NCI-H1105 (cell line): ENCODE results near the gene ASIC5.
"Not testable (repeated sequence)": the region's sequence is repeated elsewhere in the genome, so short reads cannot be mapped to it uniquely, and the experiment has no call there.

Experiments
- DNase-seq: peaks from one replicate; lab custom pipeline; 2025; lab: John Stamatoyannopoulos, UW

ASIC5 gene

DNA sequence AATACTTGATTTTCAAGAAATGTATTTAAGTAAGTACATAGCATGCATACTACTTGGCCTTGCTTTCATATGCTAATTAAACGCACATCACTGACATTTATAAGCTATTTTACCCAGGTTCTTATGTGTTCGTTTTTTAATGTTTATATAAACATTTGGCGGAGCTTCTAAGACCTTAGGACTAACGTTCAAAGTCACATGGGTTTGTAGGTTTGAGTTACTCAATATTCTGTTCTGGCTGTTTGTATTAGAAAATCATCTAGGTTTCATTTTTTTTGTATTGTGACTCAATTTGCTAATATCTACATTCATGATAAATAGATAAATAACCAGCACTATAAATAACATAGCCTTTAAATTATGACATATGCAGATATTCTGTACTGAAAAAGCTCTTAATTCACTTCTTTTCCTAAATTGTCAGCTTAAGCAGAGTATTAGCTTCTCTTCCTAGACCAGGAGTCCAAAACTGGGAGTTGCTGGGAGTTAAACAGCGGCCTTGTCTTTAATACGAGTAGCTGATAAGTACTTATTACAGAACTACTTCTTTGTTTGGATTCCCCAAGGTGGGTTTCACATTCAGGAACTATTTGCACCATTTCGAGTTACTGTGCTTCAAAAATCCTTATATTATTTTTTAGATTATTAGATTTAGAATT is 65.3 kb downstream of the ASIC5 start:
- DNase-seq, result no peak

GRCh38 chr4:155799794-155800123 is 66.3 kb downstream of the ASIC5 start:
- no peak for DNase-seq

- no peak for DNase-seq
Measured at GRCh38 chr4:155799116-155799793, 66.8 kb downstream of the ASIC5 start.

- not testable (repeated sequence) for DNase-seq
Measured at GRCh38 chr4:155797581-155797980, 68.5 kb downstream of the ASIC5 start.

DNA sequence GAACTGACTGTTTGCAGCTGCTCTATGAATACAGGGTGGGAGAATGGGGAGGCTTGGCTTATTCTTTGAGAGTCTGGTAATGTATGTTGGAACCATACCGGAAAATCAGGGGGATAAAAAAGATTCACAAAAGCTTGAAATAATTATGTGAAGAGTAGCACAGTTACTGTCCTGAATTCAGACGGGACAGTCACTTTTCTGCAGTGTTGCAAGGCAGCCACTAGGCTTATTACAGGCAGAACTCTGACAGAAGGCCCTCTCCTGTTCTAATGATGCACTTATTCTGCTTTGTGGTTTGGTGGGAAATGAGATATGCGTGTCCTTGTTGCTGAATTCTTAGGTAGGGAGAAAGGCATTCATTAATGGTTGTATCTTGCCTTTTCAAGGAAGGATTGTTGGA is 70.1 kb downstream of the ASIC5 start:
- no peak for DNase-seq

DNA sequence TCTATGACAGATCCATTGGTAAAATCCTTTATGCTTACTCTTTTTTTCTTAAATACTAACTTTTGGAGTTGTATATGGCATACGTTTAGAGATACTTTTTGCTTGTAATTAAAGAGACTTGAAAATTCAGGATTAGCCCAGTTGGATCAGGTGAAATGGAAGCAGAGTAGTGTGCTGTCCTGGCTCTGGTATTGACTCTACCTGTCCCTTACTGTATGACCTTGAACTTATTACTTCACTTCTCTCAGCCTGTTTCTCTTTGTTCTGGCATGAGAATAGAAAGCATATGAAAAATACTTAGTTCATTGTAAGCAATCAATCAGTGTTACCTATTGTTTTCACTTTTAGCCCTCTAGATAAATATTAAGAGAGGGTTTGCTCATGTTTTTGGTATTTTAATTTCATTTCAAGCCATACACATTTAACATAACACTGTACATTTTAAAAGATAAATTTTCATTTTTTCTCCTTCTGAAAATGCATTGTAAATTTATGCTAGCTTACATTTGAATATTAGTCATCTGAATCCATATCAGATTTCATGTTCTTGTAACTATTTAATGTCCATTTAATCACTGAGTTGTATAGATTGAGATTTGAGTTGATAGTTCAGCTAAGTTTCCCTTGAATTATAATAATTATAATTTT is 71.4 kb downstream of the ASIC5 start:
- no peak for DNase-seq

DNA sequence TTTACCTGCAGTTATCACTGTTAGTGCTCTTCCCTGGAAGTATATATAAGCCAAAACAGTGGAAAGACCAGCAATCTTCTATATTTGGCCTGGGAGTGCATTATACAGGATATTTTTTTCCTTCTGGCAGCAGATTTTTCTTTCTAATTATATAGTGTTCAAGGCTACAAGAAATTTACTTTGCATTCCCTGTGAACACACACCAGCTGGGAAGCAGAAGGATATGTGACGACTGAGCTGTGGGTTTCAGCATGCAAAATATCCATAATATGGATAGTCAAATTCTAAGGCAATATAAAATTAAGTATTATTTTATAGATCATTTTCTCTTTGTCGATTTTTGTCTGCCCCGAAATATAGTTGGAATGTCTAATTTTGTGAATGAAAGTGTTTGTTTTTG is 76.1 kb downstream of the ASIC5 start:
- no peak for DNase-seq

- no peak for DNase-seq
Measured at GRCh38 chr4:155789391-155789790, 76.7 kb downstream of the ASIC5 start.

DNA sequence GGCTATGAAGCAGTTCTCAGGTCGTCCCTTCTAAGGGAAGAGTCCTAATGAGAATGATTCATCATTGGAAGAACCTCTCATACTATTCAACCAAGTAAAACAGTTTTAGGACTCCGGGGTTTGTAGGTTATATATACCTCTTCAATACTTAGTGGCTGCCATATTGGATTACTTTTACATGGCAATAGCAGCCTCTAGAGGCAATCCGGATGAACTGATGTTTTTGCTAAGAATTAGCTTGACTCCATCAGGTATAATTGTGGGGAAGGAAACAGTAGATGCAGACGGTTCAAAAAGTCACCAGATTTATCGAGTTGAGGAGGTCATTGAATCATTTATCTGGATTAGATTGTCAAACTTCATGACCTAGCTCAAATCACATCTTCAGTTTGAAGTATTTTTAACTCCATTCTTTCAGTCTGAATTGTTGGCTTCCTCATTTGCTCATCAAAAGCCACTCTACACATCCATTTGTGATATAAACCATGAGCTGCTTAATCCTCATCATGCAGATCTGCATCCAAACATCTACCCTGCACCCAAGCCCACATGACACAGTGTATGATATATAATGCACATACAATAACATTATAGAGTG is 78.9 kb downstream of the ASIC5 start:
- DNase-seq, result peak; percentile 13

- DNase-seq, result no peak
Measured at GRCh38 chr4:155785828-155786227, 80.2 kb downstream of the ASIC5 start.

GRCh38 chr4:155784637-155785036 is 81.4 kb downstream of the ASIC5 start:
- no peak for DNase-seq

DNA sequence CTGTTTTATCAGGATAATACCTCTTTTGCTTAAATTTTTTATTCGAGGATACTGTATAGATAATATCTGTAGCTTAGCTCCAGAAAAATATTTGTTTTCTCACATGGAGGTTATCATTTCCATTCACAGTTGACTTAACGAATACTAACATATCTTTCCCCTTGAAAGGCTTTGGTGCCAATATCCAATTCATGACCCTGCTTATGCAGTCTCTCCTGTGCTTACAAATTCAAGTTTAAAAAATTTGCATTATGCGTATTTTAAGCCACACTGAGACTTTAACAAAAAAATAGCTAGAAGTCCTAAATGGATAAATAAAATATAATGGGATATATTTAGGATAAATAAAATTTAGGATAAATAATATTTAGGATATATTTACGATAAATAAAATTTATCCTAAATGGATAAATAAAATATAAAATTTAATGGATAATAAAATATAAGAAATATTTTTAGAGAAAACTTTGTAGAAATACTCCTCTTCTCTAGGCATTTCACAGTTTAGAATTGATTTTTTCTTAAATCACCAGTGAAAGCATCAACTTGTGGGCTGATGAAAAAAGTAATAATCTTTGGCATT is 84.7 kb downstream of the ASIC5 start:
- DNase-seq, result no peak

DNA sequence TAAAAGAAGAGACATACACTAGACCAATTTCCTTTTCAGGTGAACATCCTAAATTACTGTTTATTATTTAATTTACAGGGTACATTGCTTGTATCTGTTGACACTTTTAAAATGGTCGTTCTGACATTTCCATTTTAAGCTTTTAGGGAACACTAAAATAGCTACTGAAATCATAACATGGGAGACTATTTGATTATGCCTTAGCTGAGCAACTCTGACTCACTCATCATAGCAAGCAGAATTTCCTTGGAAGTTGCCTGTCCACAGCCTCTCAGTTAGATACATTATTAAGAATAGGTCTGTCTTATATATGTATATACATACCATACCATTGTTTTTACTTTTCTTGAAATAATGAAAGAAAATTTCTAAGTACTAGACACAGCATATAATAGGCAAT is 85.3 kb downstream of the ASIC5 start:
- DNase-seq, result no peak
